HepG2 (cell line): ENCODE results near the gene SCAPER. TPM values are rescaled to one million over a fixed set of nuclear protein-coding genes. Genes with fewer than 3 reads are reported as not detected.

Experiments
- ATAC-seq: fragments of 200-7000 bp; cut with Tn5 transposase; 3 replicates; pipeline ENCODE4 v1.9.1; 2020; ENCODE audit warnings: mild to moderate bottlenecking, moderate library complexity
- BruUV-seq: library from RNA; stranded (reverse); fragments of 400-500 nt; replicated peaks from 2 replicates; lab custom pipeline; 2021; lab: Mats Ljungman, UMichigan
- CTCF ChIA-PET: fragments of 300-600 bp; formaldehyde crosslinking; extraction: SDS; loops from one replicate; lab custom pipeline; 2021; ENCODE audit warnings: low total read pairs, inconsistent platforms, low intra/inter-chr PET ratio; lab: Yijun Ruan, JAX
- POLR2A ChIA-PET: fragments of 350-600 bp; sonication (Branson Sonifier 250); formaldehyde crosslinking; loops from one replicate; lab custom pipeline; 2020; ENCODE audit warnings: antibody characterized with exemption, inconsistent platforms; lab: Yijun Ruan, JAX
- DNase-seq: peaks from one replicate; pipeline ENCODE4 v3.0.0-alpha.2; 2015; ENCODE audit warnings: low spot score
- FAIRE-seq: peaks from 3 replicates; lab custom pipeline; 2011; peaks lifted over from hg19 to GRCh38; lab: Jason Lieb, UNC
- H2AFZ ChIP-seq: one replicate; pipeline ENCODE4 v1.6.1; 2011; ENCODE audit warnings: low read length, inconsistent platforms
- H3K27ac ChIP-seq: fragments of 300-600 bp; 3 replicates; pipeline ENCODE4 v1.8.0; 2011; ENCODE audit warnings: mixed run types, mild to moderate bottlenecking, mixed read lengths, low read length, inconsistent platforms; ENCODE audit not compliant: insufficient read depth; ENCODE audit errors: extremely low read length
- H3K27me3 ChIP-seq, 2 experiments: fragments of 200-600 bp in 1 of 2; 2 replicates in 1 of 2; 3 replicates in 1 of 2; pipeline versions ENCODE4 v1.6.0 to v1.8.0; 2011; ENCODE audit warnings: low read length in 2 of 2, mild to moderate bottlenecking in 2 of 2, moderate library complexity in 2 of 2, inconsistent platforms in 1 of 2; ENCODE audit not compliant: insufficient read depth in 2 of 2, control insufficient read depth in 1 of 2
- H3K36me3 ChIP-seq, 2 experiments: fragments of 200-600 bp in 1 of 2; replicated peaks in 1 of 2; 2 replicates in 1 of 2; 3 replicates in 1 of 2; pipeline versions ENCODE4 v1.5.1 to v1.8.0; 2011; ENCODE audit warnings: low read length in 2 of 2, inconsistent platforms in 1 of 2; ENCODE audit not compliant: insufficient read depth in 2 of 2, control insufficient read depth in 1 of 2
- H3K4me1 ChIP-seq: 2 replicates; pipeline ENCODE4 v1.5.1; 2012; ENCODE audit warnings: low read length, inconsistent platforms; ENCODE audit not compliant: insufficient read depth
- H3K4me2 ChIP-seq: 2 replicates; pipeline ENCODE4 v1.6.0; 2011; ENCODE audit warnings: low read depth, low read length, inconsistent platforms
- H3K4me3 ChIP-seq, 3 experiments: fragments of 200-600 bp in 1 of 3; sonication (generic), shearing (Covaris generic) in 1 of 3; replicated peaks in 1 of 3; 2 replicates each; pipeline ENCODE4 v1.5.1; 2011 to 2016; ENCODE audit warnings: low read length in 3 of 3, inconsistent platforms in 2 of 3, low read depth in 2 of 3, mild to moderate bottlenecking in 2 of 3, control low read depth in 1 of 3, mixed read lengths in 1 of 3; ENCODE audit not compliant: insufficient read depth in 1 of 3
- H3K79me2 ChIP-seq: one replicate; pipeline ENCODE4 v1.6.1; 2011; ENCODE audit warnings: low read length, inconsistent platforms; ENCODE audit not compliant: insufficient read depth
- H3K9ac ChIP-seq: 2 replicates; pipeline ENCODE4 v1.6.0; 2011; ENCODE audit warnings: mild to moderate bottlenecking, low read depth, low read length, inconsistent platforms; ENCODE audit not compliant: insufficient read depth
- H3K9me3 ChIP-seq: 2 replicates; pipeline ENCODE4 v1.5.1; 2012; ENCODE audit warnings: mild to moderate bottlenecking, low read length
- H4K20me1 ChIP-seq: 2 replicates; pipeline ENCODE4 v1.6.0; 2011; ENCODE audit warnings: inconsistent platforms, mild to moderate bottlenecking, low read length, moderate library complexity; ENCODE audit not compliant: insufficient read depth
- ESRRA ChIP-seq: sonication (generic); formaldehyde crosslinking; IDR thresholded peaks from 2 replicates; pipeline ENCODE4 v1.5.1; 2020; ENCODE audit warnings: mild to moderate bottlenecking, low read depth, missing genetic modification reagents
- NFE2L1 ChIP-seq: sonication (generic); formaldehyde crosslinking; IDR thresholded peaks from 2 replicates; pipeline ENCODE4 v1.4.0; 2020; ENCODE audit warnings: missing genetic modification reagents, mild to moderate bottlenecking, borderline replicate concordance
- TBX2 ChIP-seq: sonication (generic); formaldehyde crosslinking; IDR thresholded peaks from 2 replicates; pipeline ENCODE4 v1.5.0; 2020; ENCODE audit warnings: missing genetic modification reagents, mild to moderate bottlenecking, borderline replicate concordance
- ZNF780A ChIP-seq: sonication (generic); formaldehyde crosslinking; IDR thresholded peaks from 2 replicates; pipeline ENCODE4 v1.8.0; 2022; ENCODE audit warnings: mild to moderate bottlenecking, missing genetic modification reagents, moderate library complexity
- WGBS: methylation state at CpG from one replicate; pipeline ENCODE4 v1.1.6; 2017; ENCODE audit warnings: low lambda C conversion rate; 5-methylcytosine and 5-hydroxymethylcytosine counted together
- in situ Hi-C: cut with HindIII; loops from 2 replicates; pipeline ENCODE4 v1.10.0; 2017; ENCODE audit warnings: low pct_unique_long_range_greater_than_20kb; ENCODE audit not compliant: extremely low pct_ligation_motif_present
- intact Hi-C: fragments of 100-400 bp; cut with micrococcal nuclease; formaldehyde crosslinking; loops from one replicate; pipeline ENCODE4 v1.10.0; 2022; ENCODE audit not compliant: unreplicated experiment
- polyA plus RNA-seq, 8 experiments: library from polyadenylated mRNA; depleted of rRNA in 3 of 8; stranded (reverse) in 7 of 8; unstranded in 1 of 8; fragments of >200 nt; fragmentation: Illumina TruSeq in 4 of 8; extraction: Trizol in 4 of 8; gene quantifications; 2 replicates each; pipeline versions ENCODE4 v1.2.1 to v1.2.3, GENCODE V29; 2011 to 2016; ENCODE audit warnings: low read depth in 4 of 8, missing spikeins in 1 of 8, mixed read lengths in 1 of 8; ENCODE audit not compliant: insufficient read depth in 1 of 8
- total RNA-seq, 5 experiments: library from RNA; depleted of rRNA; stranded (reverse); fragments of >200 nt; fragmentation: Illumina TruSeq; extraction: Trizol; gene quantifications; 2 replicates each; pipeline ENCODE4 v1.2.3, GENCODE V29; 2016; ENCODE audit warnings: low read depth in 1 of 5
- TF ChIP-seq, protein P1 (sequence below): sonication (generic); formaldehyde crosslinking; IDR thresholded peaks from 2 replicates; pipeline ENCODE4 v1.4.0; 2020; ENCODE audit warnings: missing genetic modification reagents
- TF ChIP-seq, protein P2 (sequence below): sonication (generic); formaldehyde crosslinking; IDR thresholded peaks from 2 replicates; pipeline ENCODE4 v1.5.0; 2020; ENCODE audit warnings: mild to moderate bottlenecking, missing genetic modification reagents
- TF ChIP-seq, protein P3 (sequence below): sonication (generic); formaldehyde crosslinking; IDR thresholded peaks from 2 replicates; pipeline ENCODE4 v1.5.0; 2020; ENCODE audit warnings: missing genetic modification reagents, mild to moderate bottlenecking, borderline replicate concordance
- TF ChIP-seq, protein P4 (sequence below): sonication (generic); formaldehyde crosslinking; IDR thresholded peaks from 2 replicates; pipeline ENCODE4 v1.4.0; 2020; ENCODE audit warnings: mild to moderate bottlenecking, missing genetic modification reagents

Gene SCAPER
- total and polyA plus RNA-seq, 2 of the 13 experiments (the other 11 are each of a cell fraction or from before 2014, with no cell fraction given) = 4.3 to 10.5 TPM

DNA sequence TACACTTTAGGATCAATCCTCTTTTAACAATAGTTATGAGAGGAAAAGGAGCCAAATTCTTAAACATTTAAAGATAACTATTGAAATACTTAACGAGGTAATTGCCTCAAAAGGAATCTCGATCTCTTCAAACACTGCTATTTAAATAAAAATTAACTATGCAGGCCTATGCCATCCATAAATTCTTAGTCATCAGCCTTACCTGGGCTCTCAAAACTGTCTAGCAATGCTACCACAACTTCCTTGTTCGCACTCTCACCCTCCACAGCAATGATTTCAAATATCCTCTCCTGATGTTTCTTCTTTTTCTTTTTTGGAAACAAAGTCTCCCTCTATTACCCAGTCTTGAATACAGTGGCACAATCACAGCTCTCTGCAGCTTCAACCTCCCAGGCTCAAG lies 606.2 kb downstream of the SCAPER start:
- intact Hi-C loops = no loop called here
- ChIA-PET CTCF (no interaction called here), POLR2A (no interaction called here)
- DNase-seq (no peak), FAIRE-seq (no peak), ATAC-seq (no peak)
- peaks cover 78% of the 10 kb centered on the region for H4K20me1 ChIP-seq
- BruUV-seq = no TSS peak
- H3K4me1 ChIP-seq = peaks cover 25% of the 10 kb centered on the region
- TF ChIP-seq ESRRA (CRISPR knock-in tag) (no peak), ZNF780A (CRISPR knock-in tag) (no peak), NFE2L1 (CRISPR knock-in tag) (no peak), TBX2 (CRISPR knock-in tag) (no peak)
- TF ChIP-seq, protein P1, sequence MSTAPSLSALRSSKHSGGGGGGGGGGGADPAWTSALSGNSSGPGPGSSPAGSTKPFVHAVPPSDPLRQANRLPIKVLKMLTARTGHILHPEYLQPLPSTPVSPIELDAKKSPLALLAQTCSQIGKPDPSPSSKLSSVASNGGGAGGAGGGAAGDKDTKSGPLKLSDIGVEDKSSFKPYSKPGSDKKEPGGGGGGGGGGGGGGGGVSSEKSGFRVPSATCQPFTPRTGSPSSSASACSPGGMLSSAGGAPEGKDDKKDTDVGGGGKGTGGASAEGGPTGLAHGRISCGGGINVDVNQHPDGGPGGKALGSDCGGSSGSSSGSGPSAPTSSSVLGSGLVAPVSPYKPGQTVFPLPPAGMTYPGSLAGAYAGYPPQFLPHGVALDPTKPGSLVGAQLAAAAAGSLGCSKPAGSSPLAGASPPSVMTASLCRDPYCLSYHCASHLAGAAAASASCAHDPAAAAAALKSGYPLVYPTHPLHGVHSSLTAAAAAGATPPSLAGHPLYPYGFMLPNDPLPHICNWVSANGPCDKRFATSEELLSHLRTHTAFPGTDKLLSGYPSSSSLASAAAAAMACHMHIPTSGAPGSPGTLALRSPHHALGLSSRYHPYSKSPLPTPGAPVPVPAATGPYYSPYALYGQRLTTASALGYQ (CRISPR knock-in tag) = no peak
- TF ChIP-seq, protein P2, sequence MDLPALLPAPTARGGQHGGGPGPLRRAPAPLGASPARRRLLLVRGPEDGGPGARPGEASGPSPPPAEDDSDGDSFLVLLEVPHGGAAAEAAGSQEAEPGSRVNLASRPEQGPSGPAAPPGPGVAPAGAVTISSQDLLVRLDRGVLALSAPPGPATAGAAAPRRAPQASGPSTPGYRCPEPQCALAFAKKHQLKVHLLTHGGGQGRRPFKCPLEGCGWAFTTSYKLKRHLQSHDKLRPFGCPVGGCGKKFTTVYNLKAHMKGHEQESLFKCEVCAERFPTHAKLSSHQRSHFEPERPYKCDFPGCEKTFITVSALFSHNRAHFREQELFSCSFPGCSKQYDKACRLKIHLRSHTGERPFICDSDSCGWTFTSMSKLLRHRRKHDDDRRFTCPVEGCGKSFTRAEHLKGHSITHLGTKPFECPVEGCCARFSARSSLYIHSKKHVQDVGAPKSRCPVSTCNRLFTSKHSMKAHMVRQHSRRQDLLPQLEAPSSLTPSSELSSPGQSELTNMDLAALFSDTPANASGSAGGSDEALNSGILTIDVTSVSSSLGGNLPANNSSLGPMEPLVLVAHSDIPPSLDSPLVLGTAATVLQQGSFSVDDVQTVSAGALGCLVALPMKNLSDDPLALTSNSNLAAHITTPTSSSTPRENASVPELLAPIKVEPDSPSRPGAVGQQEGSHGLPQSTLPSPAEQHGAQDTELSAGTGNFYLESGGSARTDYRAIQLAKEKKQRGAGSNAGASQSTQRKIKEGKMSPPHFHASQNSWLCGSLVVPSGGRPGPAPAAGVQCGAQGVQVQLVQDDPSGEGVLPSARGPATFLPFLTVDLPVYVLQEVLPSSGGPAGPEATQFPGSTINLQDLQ = no peak
- TF ChIP-seq, protein P3, sequence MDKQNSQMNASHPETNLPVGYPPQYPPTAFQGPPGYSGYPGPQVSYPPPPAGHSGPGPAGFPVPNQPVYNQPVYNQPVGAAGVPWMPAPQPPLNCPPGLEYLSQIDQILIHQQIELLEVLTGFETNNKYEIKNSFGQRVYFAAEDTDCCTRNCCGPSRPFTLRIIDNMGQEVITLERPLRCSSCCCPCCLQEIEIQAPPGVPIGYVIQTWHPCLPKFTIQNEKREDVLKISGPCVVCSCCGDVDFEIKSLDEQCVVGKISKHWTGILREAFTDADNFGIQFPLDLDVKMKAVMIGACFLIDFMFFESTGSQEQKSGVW (CRISPR knock-in tag) = no peak
- TF ChIP-seq, protein P4, sequence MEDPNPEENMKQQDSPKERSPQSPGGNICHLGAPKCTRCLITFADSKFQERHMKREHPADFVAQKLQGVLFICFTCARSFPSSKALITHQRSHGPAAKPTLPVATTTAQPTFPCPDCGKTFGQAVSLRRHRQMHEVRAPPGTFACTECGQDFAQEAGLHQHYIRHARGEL (CRISPR knock-in tag) = no peak
- H3K4me3 ChIP-seq = no peak overlapping the region
- WGBS = 91% methylated on average over 3 of the region's 3 CpGs
- peaks cover 0 to 10% of the 10 kb centered on the region in 2 experiments; a peak in 3 of 5 replicates for H3K36me3 ChIP-seq
- no peaks in the 10 kb centered on the region for H3K9me3 ChIP-seq
- in situ Hi-C loops = no loop called here
- no peaks in the 10 kb centered on the region for H3K27me3 ChIP-seq
- no peak overlapping the region for H3K4me2 ChIP-seq
- H2AFZ ChIP-seq = no peak overlapping the region
- H3K9ac ChIP-seq = no peak overlapping the region
- no peak overlapping the region for H3K27ac ChIP-seq
- H3K79me2 ChIP-seq = peaks cover 97% of the 10 kb centered on the region
